Ishikawa (cell line): Measurements from ENCODE around the gene GALNT6.

Experiments
- CEBPB ChIP-seq: IDR thresholded peaks from 2 replicates; pipeline ENCODE4 v1.6.1; 2012
- CREB1 ChIP-seq: IDR thresholded peaks from 2 replicates; pipeline ENCODE4 v1.6.1; 2012; ENCODE audit warnings: low read depth
- EGR1 ChIP-seq: IDR thresholded peaks from 2 replicates; pipeline ENCODE4 v1.6.1; 2012
- EP300 ChIP-seq: IDR thresholded peaks from 2 replicates; pipeline ENCODE4 v1.6.1; 2012; ENCODE audit warnings: borderline replicate concordance
- FOXM1 ChIP-seq: IDR thresholded peaks from 2 replicates; pipeline ENCODE4 v1.6.1; 2012; ENCODE audit warnings: low read depth, borderline replicate concordance
- MAX ChIP-seq: IDR thresholded peaks from 2 replicates; pipeline ENCODE4 v1.6.1; 2012
- NFIC ChIP-seq: IDR thresholded peaks from 2 replicates; pipeline ENCODE4 v1.6.1; 2012
- RAD21 ChIP-seq: IDR thresholded peaks from 2 replicates; pipeline ENCODE4 v1.6.1; 2012; ENCODE audit warnings: low read depth
- REST ChIP-seq: IDR thresholded peaks from 2 replicates; pipeline ENCODE4 v1.6.1; 2012; ENCODE audit warnings: low read depth, mild to moderate bottlenecking
- TAF1 ChIP-seq: IDR thresholded peaks from 2 replicates; pipeline ENCODE4 v1.6.1; 2012; ENCODE audit warnings: low read depth, mild to moderate bottlenecking
- TCF12 ChIP-seq: IDR thresholded peaks from 2 replicates; pipeline ENCODE4 v1.6.1; 2012; ENCODE audit warnings: low read depth
- TEAD4 ChIP-seq: IDR thresholded peaks from 2 replicates; pipeline ENCODE4 v1.6.1; 2012
- USF1 ChIP-seq: IDR thresholded peaks from 2 replicates; pipeline ENCODE4 v1.6.1; 2012
- YY1 ChIP-seq: IDR thresholded peaks from 2 replicates; pipeline ENCODE4 v1.6.1; 2012; ENCODE audit warnings: low read depth
- ZBTB7A ChIP-seq: IDR thresholded peaks from 2 replicates; pipeline ENCODE4 v1.6.1; 2012; ENCODE audit warnings: low read depth

Gene GALNT6

DNA sequence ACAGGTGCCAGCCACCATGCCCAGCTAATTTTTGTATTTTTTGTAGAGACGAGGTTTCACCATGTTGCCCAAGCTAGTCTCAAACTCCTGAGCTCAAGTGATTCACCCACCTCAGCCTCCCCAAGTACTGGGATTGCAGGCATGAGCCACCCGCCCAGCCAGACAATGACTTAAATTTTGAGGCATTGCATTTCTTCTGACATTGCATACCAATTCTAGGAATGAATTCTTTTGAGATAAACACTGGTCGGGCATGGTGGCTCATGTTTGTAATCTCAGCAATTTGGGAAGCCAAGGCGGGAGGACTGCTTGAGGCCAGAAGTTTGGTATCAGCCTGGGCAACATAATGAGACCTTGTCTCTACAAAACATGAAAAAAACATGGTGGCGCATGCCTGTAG, 42.2 kb downstream of the GALNT6 start:
- TF ChIP-seq YY1 (no peak), FOXM1 (no peak), CEBPB (no peak), MAX (no peak), EP300 (no peak), TEAD4 (no peak), USF1 (no peak)

GRCh38 chr12:51348116-51348515, 43.1 kb downstream of the GALNT6 start:
- TF ChIP-seq CREB1 (no peak), TEAD4 (no peak), EP300 (no peak), ZBTB7A (no peak), EGR1 (no peak), YY1 (no peak), REST (no peak), NFIC (no peak), USF1 (no peak), CEBPB (no peak), FOXM1 (no peak), RAD21 (no peak), TCF12 (no peak), TAF1 (no peak), MAX (no peak)

DNA sequence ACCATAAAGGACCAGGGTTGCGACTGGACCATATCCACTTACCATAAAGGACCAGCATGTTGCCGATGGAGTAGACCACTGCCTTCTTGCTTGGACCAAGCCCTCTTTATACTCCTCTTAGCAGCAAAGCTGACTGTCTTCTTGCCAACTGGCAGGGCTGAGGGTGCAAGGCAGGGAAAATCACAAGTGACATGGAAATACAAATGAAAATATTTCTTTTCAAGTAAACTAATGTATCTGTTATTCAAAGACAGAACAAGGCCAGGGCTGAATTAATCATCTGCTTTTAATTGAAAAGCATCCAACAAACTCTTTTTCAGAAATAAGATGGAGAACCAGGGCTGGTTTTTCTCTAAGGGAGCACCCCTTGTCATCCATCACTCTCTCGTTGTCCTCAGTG, 44.6 kb downstream of the GALNT6 start, which contains the start of gene CELA1:
Gene CELA1 (minus strand): TSS at position 99 of the 400 bp plus-strand sequence. CDS start 41 bp downstream, at position 58.
- TF ChIP-seq MAX (no peak), RAD21 (no peak), USF1 (no peak), ZBTB7A (no peak), NFIC (no peak), EP300 (no peak), YY1 (no peak), TAF1 (no peak), REST (no peak), CEBPB (no peak), TEAD4 (no peak), CREB1 (no peak), FOXM1 (no peak), EGR1 (no peak)

- TF ChIP-seq USF1 (no peak), CREB1 (no peak), CEBPB (no peak), ZBTB7A (no peak), TCF12 (no peak), RAD21 (no peak), REST (no peak), TAF1 (no peak)
Observed at GRCh38 chr12:51345681-51346080, 45.5 kb downstream of the GALNT6 start.
